IPS-18c (cell line): ENCODE data around the gene SLC30A3.

Source experiments
- H3K4me3 ChIP-seq: 2 replicates; pipeline ENCODE4 v1.7.0; 2013; ENCODE audit warnings: low read depth, mild to moderate bottlenecking, low read length, moderate library complexity; ENCODE audit not compliant: insufficient read depth
- H3K9me3 ChIP-seq: one replicate; pipeline ENCODE4 v1.6.1; 2013; ENCODE audit warnings: mild to moderate bottlenecking, low read length, moderate library complexity; ENCODE audit not compliant: control insufficient read depth, insufficient read depth

Gene SLC30A3

GRCh38 chr2:27220091-27220490 lies 42.8 kb downstream of the SLC30A3 start:
- H3K9me3 ChIP-seq, result peaks cover 2% of the 10 kb centered on the region
- H3K4me3 ChIP-seq, result no peak overlapping the region

- Histone ChIP-seq H3K9me3 (peaks cover 2% of the 10 kb centered on the region), H3K4me3 (no peak overlapping the region)
Observed at GRCh38 chr2:27219091-27219490, 43.8 kb downstream of the SLC30A3 start.

GRCh38 chr2:27218614-27219013 lies 44.2 kb downstream of the SLC30A3 start:
- peak overlapping the region; percentile 83; the same call in 1 of the 2 replicates for H3K4me3 ChIP-seq
- peaks cover 2% of the 10 kb centered on the region for H3K9me3 ChIP-seq

- peak within 1 kb of the TSS; percentile 83 for H3K4me3 ChIP-seq
- peaks cover 2% of the 10 kb centered on the region for H3K9me3 ChIP-seq
Observed at GRCh38 chr2:27217173-27218121, 45.4 kb downstream of the SLC30A3 start, which contains the start of gene CAD. Gene CAD, plus strand, starts transcription at chr2:27217369. Its CDS starts 183 bp downstream, at chr2:27217552.

- Histone ChIP-seq H3K9me3 (no peaks in the 10 kb centered on the region), H3K4me3 (no peak overlapping the region; the same call in 1 of the 2 replicates)
Observed at GRCh38 chr2:27216416-27217137, 46.3 kb downstream of the SLC30A3 start.

GRCh38 chr2:27214941-27215340 lies 47.9 kb downstream of the SLC30A3 start:
- no peak overlapping the region for H3K4me3 ChIP-seq
- H3K9me3 ChIP-seq, result no peaks in the 10 kb centered on the region

GRCh38 chr2:27212626-27213471 lies 50.0 kb downstream of the SLC30A3 start:
- peak overlapping the region; percentile 94 for H3K4me3 ChIP-seq

GRCh38 chr2:27211943-27212625 lies 50.8 kb downstream of the SLC30A3 start, which contains the start of the genes ATRAID and SLC5A6:
Gene ATRAID, plus strand, starts transcription at chr2:27212041. Its CDS starts 328 bp downstream, at chr2:27212369.
Gene SLC5A6, minus strand, starts transcription at chr2:27212268. Its CDS starts 4,618 bp downstream, at chr2:27207650.
- H3K9me3 ChIP-seq, result no peaks in the 10 kb centered on the region

More at GRCh38 chr2:27212626-27213471, 50.0 kb downstream of the SLC30A3 start:
- H3K9me3 ChIP-seq, result no peaks in the 10 kb centered on the region

GRCh38 chr2:27211241-27211942 lies 51.5 kb downstream of the SLC30A3 start:
- Histone ChIP-seq H3K9me3 (no peaks in the 10 kb centered on the region), H3K4me3 (peak overlapping the region; percentile 88)

More at GRCh38 chr2:27211943-27212625, 50.8 kb downstream of the SLC30A3 start, which contains the start of the genes ATRAID and SLC5A6:
- peak within 1 kb of the TSS; percentile 94 for H3K4me3 ChIP-seq

GRCh38 chr2:27209621-27210401 lies 53.0 kb downstream of the SLC30A3 start:
- Histone ChIP-seq H3K9me3 (no peaks in the 10 kb centered on the region), H3K4me3 (no peak overlapping the region)

GRCh38 chr2:27208486-27209050 lies 54.3 kb downstream of the SLC30A3 start:
- Histone ChIP-seq H3K9me3 (no peaks in the 10 kb centered on the region), H3K4me3 (no peak overlapping the region)

GRCh38 chr2:27206346-27206745 lies 56.5 kb downstream of the SLC30A3 start:
- Histone ChIP-seq H3K4me3 (no peak overlapping the region), H3K9me3 (no peaks in the 10 kb centered on the region)

GRCh38 chr2:27205206-27205605 lies 57.6 kb downstream of the SLC30A3 start:
- H3K9me3 ChIP-seq, result no peaks in the 10 kb centered on the region
- H3K4me3 ChIP-seq, result no peak overlapping the region

- H3K9me3 ChIP-seq, result no peaks in the 10 kb centered on the region
- H3K4me3 ChIP-seq, result no peak overlapping the region
Observed at GRCh38 chr2:27204566-27204965, 58.3 kb downstream of the SLC30A3 start.

GRCh38 chr2:27203741-27204140 lies 59.1 kb downstream of the SLC30A3 start:
- H3K4me3 ChIP-seq, result no peak overlapping the region
- H3K9me3 ChIP-seq, result no peaks in the 10 kb centered on the region
